ENCODE results near the gene ST6GALNAC2.

Gene ST6GALNAC2

GRCh38 chr17:76540381-76541300, 45.0 kb downstream of the ST6GALNAC2 start (continued):
- no peak for TF ChIP-seq ZBTB1 (tag by site-specific recombination; IDR thresholded peaks at IDR 0.05)
- no peak for TF ChIP-seq ZNF654 (tag by site-specific recombination; IDR thresholded peaks at IDR 0.05; ENCODE audit: low read depth)
- TF ChIP-seq TRIM28 (IDR thresholded peaks at IDR 0.05; ENCODE audit: borderline replicate concordance, low read length), result peak; percentile 83
- TF ChIP-seq ZNF560 (tag by site-specific recombination; IDR thresholded peaks at IDR 0.05; ENCODE audit: borderline replicate concordance), result no peak
- TF ChIP-seq ZNF354C (tag by site-specific recombination; IDR thresholded peaks at IDR 0.05; ENCODE audit: borderline replicate concordance, low read depth), result no peak
- peak; percentile 68 for TF ChIP-seq ZNF335 (tag by site-specific recombination; conservative IDR thresholded peaks at IDR 0.05)
- TF ChIP-seq ZNF830 (tag by site-specific recombination; IDR thresholded peaks at IDR 0.05; ENCODE audit: low read depth), result no peak
- no peak for TF ChIP-seq ZSCAN30 (tag by site-specific recombination; IDR thresholded peaks at IDR 0.05)
- no peak for TF ChIP-seq ZNF473 (tag by site-specific recombination; IDR thresholded peaks at IDR 0.05)
- no peak for TF ChIP-seq ZNF791 (tag by site-specific recombination; IDR thresholded peaks at IDR 0.05)
- TF ChIP-seq ZNF664 (tag by site-specific recombination; IDR thresholded peaks at IDR 0.05), result no peak
- TF ChIP-seq ZBTB26 (tag by site-specific recombination; optimal IDR thresholded peaks at IDR 0.05), result peak; percentile 72
- TF ChIP-seq ZNF549 (tag by site-specific recombination; IDR thresholded peaks at IDR 0.05), result no peak
- TF ChIP-seq ZNF140 (tag by site-specific recombination; IDR thresholded peaks at IDR 0.05), result no peak
- peak; percentile 26; the same call in 1 of the 2 replicates for TF ChIP-seq ZNF223 (tag by site-specific recombination; IDR thresholded peaks at IDR 0.05)
- no peak for TF ChIP-seq ZNF10 (tag by site-specific recombination; IDR thresholded peaks at IDR 0.05)
- TF ChIP-seq ZSCAN16 (tag by site-specific recombination; IDR thresholded peaks at IDR 0.05), result no peak
- TF ChIP-seq ZNF677 (tag by site-specific recombination; IDR thresholded peaks at IDR 0.05), result no peak
- TF ChIP-seq ZNF529 (tag by site-specific recombination; IDR thresholded peaks at IDR 0.05; ENCODE audit: insufficient replicate concordance), result no peak
- no peak for TF ChIP-seq ZNF146 (tag by site-specific recombination; IDR thresholded peaks at IDR 0.05)
- peak; percentile 89 for TF ChIP-seq ZIC2 (tag by site-specific recombination; IDR thresholded peaks at IDR 0.05)
- TF ChIP-seq ZSCAN5A (tag by site-specific recombination; IDR thresholded peaks at IDR 0.05), result no peak
- TF ChIP-seq TCF7L2 (IDR thresholded peaks at IDR 0.05; ENCODE audit: borderline replicate concordance, low read depth, low read length), result no peak
- no peak for TF ChIP-seq ZNF777 (tag by site-specific recombination; IDR thresholded peaks at IDR 0.05; ENCODE audit: borderline replicate concordance)

DNA sequence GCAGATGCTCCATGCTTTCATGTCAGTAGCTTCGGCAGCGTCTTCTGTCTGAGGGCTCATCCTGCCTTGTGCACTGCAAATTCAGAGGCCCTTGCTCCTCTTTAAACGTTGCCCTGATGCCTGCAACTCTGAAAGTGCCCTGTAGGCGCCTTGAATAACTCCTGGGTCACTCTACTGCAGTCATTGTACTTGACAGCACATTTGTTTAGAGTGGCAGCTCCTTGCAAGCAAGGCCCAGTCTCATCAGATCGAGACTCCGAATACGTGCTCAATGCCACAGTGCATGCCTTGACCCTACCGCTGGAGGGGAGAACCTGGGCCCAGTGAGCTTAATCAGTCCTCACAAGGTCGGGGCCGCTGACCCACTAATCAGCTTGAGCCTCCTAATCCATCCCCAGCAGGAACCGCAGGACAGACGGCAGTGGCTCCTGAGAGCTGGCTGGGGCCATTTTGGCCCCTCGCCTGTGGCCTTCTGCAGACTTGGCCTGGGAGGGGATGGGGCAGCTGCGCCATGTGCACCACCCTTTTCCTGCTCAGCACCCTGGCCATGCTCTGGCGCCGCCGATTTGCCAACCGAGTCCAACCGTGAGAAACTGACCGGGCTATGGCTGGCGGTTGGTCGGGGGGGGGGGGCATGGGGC, 45.9 kb downstream of the ST6GALNAC2 start, which contains the start of gene PRCD:
Gene PRCD, plus strand, starts transcription at position 414 of the 641 bp plus-strand sequence. Its CDS starts 98 bp downstream, at position 512.
- POLR2A ChIA-PET, result interaction anchor here (1.1 to 1.5 kb wide), 4 partner anchors 17 to 56 kb away, joined by 3 to 15 read pairs (median 6); partner anchors contain the start of gene ST6GALNAC2
- Histone ChIP-seq H3K36me3 (ENCODE audit: control insufficient read depth in 2 of 2, insufficient read depth in 1 of 2, low read length in 2 of 2) (no peaks in the 10 kb centered on the region), H3K9me3 (ENCODE audit: control insufficient read depth, insufficient read depth, low read depth, low read length) (no peaks in the 10 kb centered on the region), H3K4me1 (ENCODE audit: control insufficient read depth, insufficient read depth, low read length) (peaks cover 8% of the 10 kb centered on the region), H3K4me3 (ENCODE audit: low read depth, low read length) (peak within 1 kb of the TSS; percentile 12), H3K27ac (ENCODE audit: extremely low read depth, low read depth, low read length) (peak within 1 kb of the TSS; percentile 63)
- CTCF ChIA-PET, result interaction anchor here (0.7 to 2.9 kb wide), 7 partner anchors 12 to 175 kb away, joined by 3 to 37 read pairs (median 4); no protein-coding TSS in a partner anchor
- TF ChIP-seq ZBTB44 (tag by site-specific recombination; IDR thresholded peaks at IDR 0.05) (no peak), GLIS2 (tag by site-specific recombination; IDR thresholded peaks at IDR 0.05) (no peak), ZNF785 (tag by site-specific recombination; IDR thresholded peaks at IDR 0.05) (no peak), ZNF473 (tag by site-specific recombination; IDR thresholded peaks at IDR 0.05) (no peak), ZFP3 (tag by site-specific recombination; IDR thresholded peaks at IDR 0.05; ENCODE audit: low read depth) (no peak), ZNF169 (tag by site-specific recombination; IDR thresholded peaks at IDR 0.05) (no peak)
- TF ChIP-seq, protein P1, sequence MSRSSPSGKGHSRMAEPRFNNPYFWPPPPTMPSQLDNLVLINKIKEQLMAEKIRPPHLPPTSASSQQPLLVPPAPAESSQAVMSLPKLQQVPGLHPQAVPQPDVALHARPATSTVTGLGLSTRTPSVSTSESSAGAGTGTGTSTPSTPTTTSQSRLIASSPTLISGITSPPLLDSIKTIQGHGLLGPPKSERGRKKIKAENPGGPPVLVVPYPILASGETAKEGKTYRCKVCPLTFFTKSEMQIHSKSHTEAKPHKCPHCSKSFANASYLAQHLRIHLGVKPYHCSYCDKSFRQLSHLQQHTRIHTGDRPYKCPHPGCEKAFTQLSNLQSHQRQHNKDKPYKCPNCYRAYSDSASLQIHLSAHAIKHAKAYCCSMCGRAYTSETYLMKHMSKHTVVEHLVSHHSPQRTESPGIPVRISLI (tag by site-specific recombination; IDR thresholded peaks at IDR 0.05), result no peak
